Adipocyte (in vitro differentiated cells): Measurements from ENCODE around the gene PTPRG.

Experiments used
- DNase-seq: peaks from one replicate; pipeline ENCODE4 v3.0.0-alpha.2; 2015; ENCODE audit warnings: low read depth
- H3K27me3 ChIP-seq: replicated peaks from 2 replicates; pipeline ENCODE4 v1.7.0; 2013; ENCODE audit warnings: mild to moderate bottlenecking, low read length, moderate library complexity; ENCODE audit not compliant: control insufficient read depth, insufficient read depth
- H3K36me3 ChIP-seq: 2 replicates; pipeline ENCODE4 v1.7.0; 2013; ENCODE audit warnings: low read length, mild to moderate bottlenecking, moderate library complexity; ENCODE audit not compliant: control insufficient read depth, insufficient read depth, severe bottlenecking
- H3K4me1 ChIP-seq: 2 replicates; pipeline ENCODE4 v1.7.0; 2013; ENCODE audit warnings: mild to moderate bottlenecking, low read length, moderate library complexity; ENCODE audit not compliant: control insufficient read depth, insufficient read depth
- H3K4me3 ChIP-seq: 2 replicates; pipeline ENCODE4 v1.7.0; 2013; ENCODE audit warnings: mild to moderate bottlenecking, low read length, moderate library complexity
- H3K9ac ChIP-seq: 2 replicates; pipeline ENCODE4 v1.7.0; 2013; ENCODE audit warnings: mild to moderate bottlenecking, low read length, moderate library complexity
- H3K9me3 ChIP-seq: 2 replicates; pipeline ENCODE4 v1.7.0; 2013; ENCODE audit warnings: mild to moderate bottlenecking, low read length, moderate library complexity; ENCODE audit not compliant: control insufficient read depth

The PTPRG gene

DNA sequence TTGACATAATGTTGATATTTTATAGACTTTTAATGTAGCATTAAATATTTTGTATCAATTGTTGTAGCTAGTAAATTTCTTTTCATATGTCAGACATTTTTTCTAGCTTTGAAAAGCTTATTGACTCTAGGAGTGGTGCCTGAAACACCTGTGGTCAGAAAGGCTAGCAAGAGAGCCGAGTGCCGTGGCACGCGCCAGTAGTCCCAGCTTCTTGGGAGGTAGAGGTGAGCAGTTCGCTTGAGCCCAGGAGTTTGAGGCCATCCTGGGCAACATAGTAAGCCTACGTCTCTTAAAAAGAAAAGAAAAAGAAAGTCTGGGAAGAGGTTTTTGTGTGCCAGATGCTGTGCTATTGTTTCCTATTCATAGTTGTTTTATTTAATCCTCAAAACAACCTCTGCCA lies 613.8 kb downstream of the PTPRG start:
- no peak for DNase-seq
- peaks cover 4% of the 10 kb centered on the region for H3K4me1 ChIP-seq
- H3K36me3 ChIP-seq: peaks cover 39% of the 10 kb centered on the region
- no peak overlapping the region for H3K4me3 ChIP-seq
- no peak overlapping the region for H3K9ac ChIP-seq
- H3K9me3 ChIP-seq: no peaks in the 10 kb centered on the region
- H3K27me3 ChIP-seq: no peaks in the 10 kb centered on the region

DNA sequence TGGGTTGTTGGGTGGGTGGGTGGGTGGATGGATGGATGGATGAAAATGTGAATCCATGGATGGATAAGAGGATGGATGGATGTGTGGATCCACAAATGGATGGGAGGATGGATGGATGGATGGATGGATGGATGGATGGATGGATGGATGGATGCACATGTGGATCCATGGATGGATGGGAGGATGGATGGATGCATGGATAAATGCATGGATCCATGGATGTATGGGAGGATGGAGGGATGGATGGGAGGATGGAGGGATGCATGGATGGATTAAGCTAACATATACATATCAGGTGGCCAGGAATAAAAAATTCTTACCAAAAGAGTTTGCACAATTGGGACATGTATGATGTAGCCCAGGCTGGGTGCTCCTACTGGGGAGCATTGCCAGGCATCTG lies 616.7 kb downstream of the PTPRG start:
- no peak for DNase-seq
- Histone ChIP-seq H3K9me3 (no peaks in the 10 kb centered on the region), H3K4me3 (no peak overlapping the region), H3K9ac (no peak overlapping the region), H3K27me3 (no peaks in the 10 kb centered on the region), H3K4me1 (no peaks in the 10 kb centered on the region), H3K36me3 (peaks cover 42% of the 10 kb centered on the region)

DNA sequence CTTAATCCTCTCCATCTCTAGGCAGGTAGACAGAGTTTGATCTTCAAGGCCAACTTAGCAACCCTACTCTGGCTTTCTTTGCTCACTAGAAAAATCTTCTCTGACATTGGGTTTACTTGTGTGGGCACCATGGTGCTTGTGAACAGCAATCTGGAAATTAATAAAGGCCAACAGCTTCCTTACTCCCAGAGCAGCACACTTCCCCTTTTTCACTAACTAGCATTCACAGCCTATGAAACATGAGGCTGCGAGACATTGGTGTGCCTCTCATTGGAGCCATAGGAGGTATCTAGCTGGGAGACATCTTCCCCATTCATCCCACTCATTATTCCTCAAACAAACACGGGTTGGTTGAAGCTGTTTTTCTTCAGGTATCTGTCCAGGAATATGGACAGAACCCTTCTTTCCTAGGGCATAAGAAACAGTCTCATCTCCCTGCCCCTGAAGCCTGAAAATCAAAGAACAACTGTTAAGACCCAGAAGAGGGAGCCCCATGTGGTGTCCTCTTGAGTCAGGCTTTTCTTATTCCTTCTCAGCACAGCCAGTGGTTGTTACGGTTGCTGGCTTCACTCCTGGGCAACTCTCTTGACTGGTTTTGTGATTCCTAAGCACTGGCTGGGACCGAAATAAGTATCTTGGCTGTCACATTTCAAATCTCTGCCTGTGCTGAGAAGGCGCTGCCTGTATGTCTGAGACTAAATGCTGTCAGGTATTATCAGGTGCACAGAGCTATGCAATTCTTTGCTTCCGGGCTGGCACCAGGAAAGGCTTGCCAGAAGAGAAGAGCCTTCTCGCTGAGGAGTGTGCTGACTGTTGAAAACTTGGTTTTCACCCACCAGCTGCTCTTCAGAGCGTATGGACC lies 617.6 kb downstream of the PTPRG start:
- Histone ChIP-seq H3K4me1 (peaks cover under 1% of the 10 kb centered on the region), H3K9me3 (no peaks in the 10 kb centered on the region), H3K4me3 (no peak overlapping the region), H3K27me3 (no peaks in the 10 kb centered on the region), H3K9ac (no peak overlapping the region), H3K36me3 (peaks cover 34% of the 10 kb centered on the region)
- no peak for DNase-seq

DNA sequence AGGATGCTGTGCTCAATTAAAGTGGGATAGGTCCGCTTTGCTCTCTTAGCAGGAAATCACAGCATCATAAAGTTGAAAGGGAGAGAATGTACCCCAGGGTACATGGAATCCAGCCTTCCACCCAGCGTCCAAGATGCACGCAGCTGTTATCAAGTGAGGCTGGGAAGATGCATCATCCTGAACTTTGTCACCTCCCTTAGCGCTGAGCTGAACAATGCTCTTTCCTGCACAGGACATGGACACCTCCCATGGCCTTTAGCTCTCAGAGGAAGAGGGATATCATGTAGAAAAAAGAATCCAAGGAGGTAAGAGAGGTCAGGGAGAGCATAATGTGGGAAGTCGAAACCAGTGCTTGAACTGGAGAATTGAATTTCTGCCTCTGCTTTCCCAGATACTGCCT lies 619.1 kb downstream of the PTPRG start:
- no peak for DNase-seq
- Histone ChIP-seq H3K36me3 (peaks cover 22% of the 10 kb centered on the region), H3K27me3 (no peaks in the 10 kb centered on the region), H3K9me3 (no peaks in the 10 kb centered on the region), H3K9ac (no peak overlapping the region), H3K4me3 (no peak overlapping the region), H3K4me1 (peaks cover 12% of the 10 kb centered on the region)

DNA sequence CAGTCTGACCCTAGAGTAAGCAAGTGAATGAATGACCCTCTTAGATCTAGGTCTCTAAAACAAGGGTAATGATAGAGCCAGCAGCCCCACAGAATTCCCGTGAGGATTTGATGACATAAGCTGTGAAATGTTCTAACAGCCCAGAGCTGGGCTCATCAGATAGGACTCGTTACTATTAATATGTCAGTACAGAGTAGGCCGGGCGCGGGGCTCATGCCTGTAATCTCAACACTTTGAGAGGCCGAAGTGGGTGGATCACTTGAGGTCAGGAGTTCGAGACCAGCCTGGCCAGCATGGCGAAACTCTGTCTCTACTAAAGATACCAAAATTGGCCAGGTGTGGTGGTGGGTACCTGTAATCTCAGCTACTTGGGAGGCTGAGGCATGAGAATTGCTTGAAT lies 621.7 kb downstream of the PTPRG start:
- Histone ChIP-seq H3K9ac (no peak overlapping the region), H3K4me1 (peaks cover 27% of the 10 kb centered on the region), H3K9me3 (no peaks in the 10 kb centered on the region), H3K36me3 (peaks cover 19% of the 10 kb centered on the region), H3K4me3 (no peak overlapping the region), H3K27me3 (no peaks in the 10 kb centered on the region)
- no peak for DNase-seq

DNA sequence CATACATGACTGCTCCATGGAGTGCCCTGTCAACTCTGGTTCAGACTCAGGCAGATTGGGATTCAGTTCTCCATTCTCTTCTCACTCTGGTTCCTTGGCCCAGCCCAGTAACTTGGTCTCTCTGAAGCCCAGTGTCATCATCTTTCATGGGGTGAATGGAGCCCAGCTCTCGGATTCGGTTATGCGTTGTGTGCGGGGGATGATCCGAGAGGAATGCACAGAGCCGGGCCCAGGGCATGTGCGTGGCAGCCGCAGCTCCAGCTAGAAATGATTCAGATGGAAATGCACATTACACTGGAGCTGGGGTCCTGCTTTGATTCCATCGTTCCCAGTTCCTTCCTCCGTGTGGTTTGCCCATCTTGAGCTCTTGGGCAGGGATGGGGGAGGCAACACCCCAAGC lies 622.6 kb downstream of the PTPRG start:
- Histone ChIP-seq H3K4me3 (no peak overlapping the region), H3K4me1 (peaks cover 36% of the 10 kb centered on the region), H3K27me3 (no peaks in the 10 kb centered on the region), H3K9ac (no peak overlapping the region), H3K9me3 (no peaks in the 10 kb centered on the region), H3K36me3 (peaks cover 18% of the 10 kb centered on the region)
- no peak for DNase-seq

DNA sequence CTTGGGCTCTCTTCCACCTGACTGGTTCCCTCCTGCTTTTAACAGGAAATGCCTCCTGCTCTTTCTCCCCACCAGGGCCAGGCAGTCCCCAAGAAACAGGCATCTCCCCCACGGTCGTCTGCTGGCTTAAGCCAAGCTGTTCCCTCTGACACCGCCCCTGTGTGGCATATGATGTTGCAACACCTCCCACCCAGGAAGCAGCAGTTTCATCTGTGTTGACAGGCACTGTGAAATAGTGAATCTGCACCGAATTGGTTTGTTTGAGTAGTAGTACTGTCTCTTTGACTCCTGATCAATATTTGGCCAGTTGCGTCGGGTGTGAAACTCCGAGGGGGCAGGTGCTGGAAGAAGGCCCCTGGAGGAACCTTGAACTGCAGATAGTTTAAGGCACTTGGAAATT lies 623.2 kb downstream of the PTPRG start:
- Histone ChIP-seq H3K36me3 (peaks cover 14% of the 10 kb centered on the region), H3K27me3 (no peaks in the 10 kb centered on the region), H3K9me3 (no peaks in the 10 kb centered on the region), H3K9ac (peak overlapping the region; percentile 4), H3K4me3 (no peak overlapping the region), H3K4me1 (peaks cover 41% of the 10 kb centered on the region)
- DNase-seq: peak; percentile 22

DNA sequence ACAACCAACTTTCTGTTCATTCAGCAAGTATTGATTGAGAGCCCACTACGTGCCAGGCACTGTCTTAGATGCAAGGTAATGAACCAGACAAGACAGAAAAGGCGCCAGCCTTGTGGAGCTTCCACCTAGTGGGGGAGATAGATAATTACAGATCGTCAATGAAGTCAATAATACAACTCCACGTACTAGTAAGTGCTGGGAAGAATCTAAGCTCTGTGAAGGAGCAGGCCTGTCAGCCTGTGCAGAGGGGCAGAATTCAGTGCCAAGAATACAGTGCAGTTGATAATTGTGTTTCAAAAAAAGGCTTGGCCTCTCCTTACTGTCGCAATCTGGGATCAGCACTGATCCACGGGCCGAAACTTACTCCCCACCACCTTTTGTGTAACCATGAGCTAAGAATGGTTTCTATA lies 625.7 kb downstream of the PTPRG start:
- Histone ChIP-seq H3K27me3 (no peaks in the 10 kb centered on the region), H3K4me1 (peaks cover 44% of the 10 kb centered on the region), H3K36me3 (peaks cover 18% of the 10 kb centered on the region), H3K4me3 (no peak overlapping the region), H3K9me3 (no peaks in the 10 kb centered on the region), H3K9ac (peak overlapping the region; percentile 42)
- DNase-seq: peak; percentile 50

DNA sequence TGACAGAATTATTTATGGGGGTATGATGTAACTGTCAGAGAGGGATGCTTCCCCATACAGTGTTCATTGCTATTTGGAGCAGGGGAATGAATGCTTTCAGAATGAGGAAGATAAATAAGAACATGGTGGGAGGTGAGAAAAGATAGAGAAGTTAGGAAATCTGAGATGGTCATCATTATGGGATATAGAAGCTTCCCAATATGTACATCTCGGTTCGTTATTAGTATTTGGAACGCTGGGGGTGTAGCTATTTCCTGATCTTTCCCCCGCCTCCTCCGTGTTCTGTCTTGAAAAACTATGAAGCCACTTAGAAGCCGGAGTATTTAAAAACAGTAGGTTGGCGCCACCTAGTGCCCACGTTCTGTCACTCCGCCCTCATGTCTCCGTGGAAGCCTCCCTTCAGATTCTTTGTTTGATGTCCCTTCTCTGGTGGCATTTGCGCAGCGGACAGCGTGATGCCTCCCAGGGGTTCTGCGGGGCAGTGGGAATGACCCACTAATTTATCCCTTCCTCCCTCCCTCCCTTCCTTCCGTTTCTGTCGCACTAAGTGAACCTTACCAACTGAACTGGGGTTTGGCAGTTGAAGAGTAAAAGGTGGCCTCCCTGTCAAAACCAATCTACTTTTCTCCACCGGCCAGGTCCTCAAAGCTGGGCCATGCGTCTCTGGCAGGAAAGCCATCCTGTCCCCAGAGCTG lies 627.5 kb downstream of the PTPRG start:
- H3K4me3 ChIP-seq: peak overlapping the region; percentile 54
- peaks cover 26% of the 10 kb centered on the region for H3K36me3 ChIP-seq
- peaks cover 44% of the 10 kb centered on the region for H3K4me1 ChIP-seq
- peak overlapping the region; percentile 36 for H3K9ac ChIP-seq
- H3K27me3 ChIP-seq: no peaks in the 10 kb centered on the region
- no peaks in the 10 kb centered on the region for H3K9me3 ChIP-seq
- DNase-seq: peak; percentile 91

DNA sequence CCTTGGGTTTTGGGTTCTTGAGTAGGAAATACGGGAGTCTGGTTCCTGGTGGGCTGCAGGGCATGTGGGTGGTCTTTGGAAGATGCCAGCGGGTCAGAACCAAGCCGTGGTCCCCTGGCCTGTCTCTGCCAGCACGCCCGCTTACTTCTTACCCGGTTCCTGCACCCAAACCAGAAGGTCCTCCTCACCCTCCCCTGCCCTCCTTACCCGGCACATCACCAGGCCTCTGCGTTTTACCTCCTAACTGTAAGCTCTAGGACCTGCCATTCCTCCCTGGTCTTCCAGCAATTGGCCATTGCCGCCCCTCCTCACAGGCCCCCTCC lies 628.0 kb downstream of the PTPRG start:
- Histone ChIP-seq H3K36me3 (peaks cover 31% of the 10 kb centered on the region), H3K4me3 (no peak overlapping the region), H3K4me1 (peaks cover 40% of the 10 kb centered on the region), H3K9me3 (no peaks in the 10 kb centered on the region), H3K27me3 (no peaks in the 10 kb centered on the region), H3K9ac (peak overlapping the region; percentile 36)
- no peak for DNase-seq

DNA sequence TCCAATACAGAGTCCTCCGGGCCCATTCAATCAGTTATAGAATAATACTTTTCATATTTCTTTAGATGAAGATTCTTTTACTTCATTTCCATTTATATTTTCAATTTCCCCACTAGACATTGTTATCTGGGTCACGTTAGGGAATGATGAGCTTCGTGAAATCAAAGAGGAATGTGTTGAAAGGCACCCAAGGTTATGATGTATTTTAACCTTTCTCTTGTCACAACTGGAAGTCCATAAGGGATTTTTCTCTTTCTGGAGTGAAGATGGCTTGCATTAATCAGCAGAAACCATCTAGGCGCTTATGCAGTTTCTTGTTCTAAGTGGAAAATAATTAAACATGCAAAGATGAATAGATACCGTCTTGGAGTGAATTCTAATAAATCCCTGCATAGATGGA lies 631.5 kb downstream of the PTPRG start:
- DNase-seq: no peak
- no peak overlapping the region for H3K9ac ChIP-seq
- no peaks in the 10 kb centered on the region for H3K9me3 ChIP-seq

More for the DNA sequence above, 631.5 kb downstream of the PTPRG start:
- peaks cover 19% of the 10 kb centered on the region for H3K4me1 ChIP-seq
- H3K4me3 ChIP-seq: no peak overlapping the region
- peaks cover 53% of the 10 kb centered on the region for H3K36me3 ChIP-seq
- no peaks in the 10 kb centered on the region for H3K27me3 ChIP-seq
